Neuronal stem cell (in vitro differentiated cells): ENCODE results near the gene CCDC27.

Source experiments
- DNase-seq: peaks from one replicate; pipeline ENCODE4 v3.0.0-alpha.2; 2013; ENCODE audit warnings: low spot score
- H2AFZ ChIP-seq: one replicate; pipeline ENCODE4 v1.6.1; 2013; ENCODE audit warnings: mild to moderate bottlenecking, low read length, inconsistent platforms
- H2AK5ac ChIP-seq: 2 replicates; pipeline ENCODE4 v1.6.1; 2013; ENCODE audit warnings: low read depth, mild to moderate bottlenecking, inconsistent platforms, low read length, moderate library complexity, mixed read lengths
- H2BK120ac ChIP-seq: 2 replicates; pipeline ENCODE4 v1.6.1; 2013; ENCODE audit warnings: low read depth, mild to moderate bottlenecking, inconsistent platforms, low read length, moderate library complexity, mixed read lengths
- H2BK12ac ChIP-seq: one replicate; pipeline ENCODE4 v1.6.1; 2013; ENCODE audit warnings: low read length, inconsistent platforms
- H2BK15ac ChIP-seq: 2 replicates; pipeline ENCODE4 v1.6.1; 2013; ENCODE audit warnings: mild to moderate bottlenecking, low read length, inconsistent platforms, mixed read lengths
- H2BK5ac ChIP-seq: one replicate; pipeline ENCODE4 v1.6.1; 2013; ENCODE audit warnings: inconsistent platforms, mild to moderate bottlenecking, low read length, moderate library complexity
- H3K14ac ChIP-seq: one replicate; pipeline ENCODE4 v1.6.1; 2013; ENCODE audit warnings: low read length, inconsistent platforms
- H3K18ac ChIP-seq: 2 replicates; pipeline ENCODE4 v1.6.1; 2013; ENCODE audit warnings: low read length, inconsistent platforms
- H3K23ac ChIP-seq: 2 replicates; pipeline ENCODE4 v1.6.1; 2013; ENCODE audit warnings: low read depth, mild to moderate bottlenecking, mixed read lengths, low read length, inconsistent platforms; ENCODE audit not compliant: poor library complexity
- H3K27ac ChIP-seq: replicated peaks from 3 replicates; pipeline ENCODE4 v1.5.1; 2013; ENCODE audit warnings: low read length, inconsistent platforms
- H3K27me3 ChIP-seq, 3 experiments: 2 replicates each; pipeline ENCODE4 v1.6.1; 2013; ENCODE audit warnings: low read length in 3 of 3, mild to moderate bottlenecking in 2 of 3, inconsistent platforms in 1 of 3, low read depth in 1 of 3, mixed read lengths in 1 of 3, moderate library complexity in 1 of 3; ENCODE audit not compliant: control insufficient read depth in 3 of 3, insufficient read depth in 3 of 3
- H3K36me3 ChIP-seq, 2 donors: replicated peaks in 1 of 2; 2 replicates each; pipeline ENCODE4 v1.6.1; 2013; ENCODE audit warnings: low read length in 2 of 2; ENCODE audit not compliant: control insufficient read depth in 2 of 2, insufficient read depth in 2 of 2
- H3K4ac ChIP-seq: 2 replicates; pipeline ENCODE4 v1.6.1; 2013; ENCODE audit warnings: inconsistent platforms, mild to moderate bottlenecking, low read length, moderate library complexity
- H3K4me1 ChIP-seq, 2 donors: 1 replicate in 1 of 2; 2 replicates in 1 of 2; pipeline ENCODE4 v1.6.1; 2013; ENCODE audit warnings: low read length in 2 of 2, low read depth in 1 of 2; ENCODE audit not compliant: control insufficient read depth in 2 of 2, insufficient read depth in 1 of 2
- H3K4me2 ChIP-seq: one replicate; pipeline ENCODE4 v1.6.1; 2013; ENCODE audit warnings: mild to moderate bottlenecking, low read length, inconsistent platforms; ENCODE audit not compliant: insufficient read depth, poor library complexity, severe bottlenecking
- H3K4me3 ChIP-seq, 2 donors: 2 replicates each; pipeline ENCODE4 v1.5.1; 2013; ENCODE audit warnings: low read length in 2 of 2, mild to moderate bottlenecking in 2 of 2, inconsistent platforms in 1 of 2, moderate library complexity in 1 of 2
- H3K79me1 ChIP-seq: one replicate; pipeline ENCODE4 v1.6.1; 2013; ENCODE audit warnings: low read depth, mild to moderate bottlenecking, inconsistent platforms, low read length, moderate library complexity
- H3K9ac ChIP-seq: one replicate; pipeline ENCODE4 v1.6.1; 2013; ENCODE audit warnings: mild to moderate bottlenecking, low read depth, low read length, inconsistent platforms; ENCODE audit not compliant: poor library complexity
- H3K9me3 ChIP-seq, 2 donors: replicated peaks in 1 of 2; 2 replicates each; pipeline versions ENCODE3 to v1.6.1; 2013; ENCODE audit warnings: low read length in 2 of 2, mild to moderate bottlenecking in 2 of 2, inconsistent platforms in 1 of 2, low read depth in 1 of 2, mixed read lengths in 1 of 2, moderate library complexity in 1 of 2; ENCODE audit not compliant: control insufficient read depth in 2 of 2, insufficient read depth in 1 of 2
- H4K8ac ChIP-seq: one replicate; pipeline ENCODE4 v1.6.1; 2013; ENCODE audit warnings: low read depth, mild to moderate bottlenecking, inconsistent platforms, low read length, moderate library complexity
- H4K91ac ChIP-seq: one replicate; pipeline ENCODE4 v1.6.1; 2013; ENCODE audit warnings: low read length, low read depth, mild to moderate bottlenecking, inconsistent platforms; ENCODE audit not compliant: poor library complexity
- WGBS, 2 donors: extraction: QIAGEN DNeasy Blood & Tissue Kit; methylation state at CpG; one replicate each; pipeline ENCODE4 v1.1.7; 2013; ENCODE audit warnings: missing lambda C conversion rate in 2 of 2, mixed read lengths in 1 of 2; ENCODE audit not compliant: insufficient read length in 2 of 2, insufficient replicate concordance in 1 of 2; ENCODE audit errors: extremely low coverage in 2 of 2; 5-methylcytosine and 5-hydroxymethylcytosine counted together

CCDC27 gene

GRCh38 chr1:3773572-3774275, 21.5 kb downstream of the CCDC27 start:
- H2BK5ac ChIP-seq, result peak overlapping the region; percentile 13
- no peaks in the 10 kb centered on the region for H3K9me3 ChIP-seq
- WGBS, 2 donors, result no CpG with 5 or more reads among the region's 16 CpGs
- H2BK12ac ChIP-seq, result peak overlapping the region; percentile 58
- no peak overlapping the region for H3K4me2 ChIP-seq
- H4K8ac ChIP-seq, result peak overlapping the region; percentile 82
- peak overlapping the region; percentile 71 for H3K18ac ChIP-seq
- H3K4me3 ChIP-seq, result no peak overlapping the region
- no peak overlapping the region for H3K27ac ChIP-seq
- H3K36me3 ChIP-seq, result peaks cover 0 to 4% of the 10 kb centered on the region in 2 donors
- no peak overlapping the region for H3K4ac ChIP-seq
- H4K91ac ChIP-seq, result no peak overlapping the region
- H3K14ac ChIP-seq, result peak overlapping the region; percentile 56
- H3K9ac ChIP-seq, result no peak overlapping the region
- H3K27me3 ChIP-seq, result peaks cover 0 to 10% (median 0%) of the 10 kb centered on the region in 3 experiments
- no peak for DNase-seq
- H2AFZ ChIP-seq, result no peak overlapping the region
- H3K4me1 ChIP-seq, result peaks cover 19 to 43% of the 10 kb centered on the region in 2 donors
- H3K79me1 ChIP-seq, result peaks cover 6% of the 10 kb centered on the region
- H2BK120ac ChIP-seq, result no peak overlapping the region
- peak overlapping the region; percentile 98 for H3K23ac ChIP-seq
- H2AK5ac ChIP-seq, result peak overlapping the region; percentile 97
- H2BK15ac ChIP-seq, result peak overlapping the region; percentile 92

DNA sequence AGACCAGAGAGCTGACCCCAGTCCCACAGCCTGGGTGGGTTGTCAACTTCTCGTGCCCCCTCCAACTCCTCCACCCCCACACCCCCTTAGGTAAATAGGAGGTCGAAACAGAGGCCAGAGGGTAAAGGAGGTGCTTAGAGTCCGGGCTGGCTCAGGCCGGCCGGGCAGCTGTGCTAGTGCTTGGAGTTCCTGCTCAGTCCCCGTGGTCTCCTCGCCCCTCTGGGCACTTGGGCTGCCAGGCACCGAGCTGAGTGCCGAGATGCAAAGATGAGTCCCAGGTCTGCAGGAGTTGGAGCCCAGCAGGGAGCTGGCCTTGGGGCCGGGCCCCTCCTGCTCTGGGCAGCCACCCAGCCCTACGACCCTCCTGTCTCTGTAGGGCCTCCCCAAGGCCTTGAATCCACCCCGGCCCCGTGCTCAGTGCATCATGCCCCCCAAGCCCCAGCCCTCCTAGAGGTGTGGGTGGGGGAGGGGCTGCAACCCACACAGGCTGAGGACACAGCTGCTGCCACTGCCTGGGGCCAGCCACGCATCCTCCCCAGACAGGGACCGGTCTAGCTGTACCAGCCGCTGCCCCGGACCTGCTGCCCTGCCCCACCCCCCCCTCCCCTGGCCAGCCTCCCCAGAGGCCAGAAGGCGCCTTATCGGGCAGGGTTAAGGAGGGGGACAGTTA, 22.2 kb downstream of the CCDC27 start:
- no peak overlapping the region for H2BK120ac ChIP-seq
- peak overlapping the region; percentile 92 for H2BK15ac ChIP-seq
- peak overlapping the region; percentile 71 for H3K18ac ChIP-seq
- peak overlapping the region; percentile 97 for H2AK5ac ChIP-seq
- no peak overlapping the region for H2AFZ ChIP-seq
- no peak for DNase-seq
- H3K14ac ChIP-seq, result no peak overlapping the region
- H3K27ac ChIP-seq, result no peak overlapping the region
- no peak overlapping the region for H4K91ac ChIP-seq
- WGBS, 2 donors, result no CpG with 5 or more reads among the region's 19 CpGs
- peaks cover 6% of the 10 kb centered on the region for H3K79me1 ChIP-seq
- H3K4me3 ChIP-seq, result no peak overlapping the region
- no peak overlapping the region for H3K9ac ChIP-seq
- H3K23ac ChIP-seq, result peak overlapping the region; percentile 98
- no peak overlapping the region for H3K4me2 ChIP-seq
- no peak overlapping the region for H2BK12ac ChIP-seq
- no peak overlapping the region for H2BK5ac ChIP-seq
- no peak overlapping the region for H4K8ac ChIP-seq
- no peaks in the 10 kb centered on the region for H3K9me3 ChIP-seq
- peaks cover 19 to 43% of the 10 kb centered on the region in 2 donors for H3K4me1 ChIP-seq
- H3K4ac ChIP-seq, result no peak overlapping the region
- peaks cover 6 to 11% of the 10 kb centered on the region in 2 donors for H3K36me3 ChIP-seq
- H3K27me3 ChIP-seq, result peaks cover 0 to 10% (median 0%) of the 10 kb centered on the region in 3 experiments

DNA sequence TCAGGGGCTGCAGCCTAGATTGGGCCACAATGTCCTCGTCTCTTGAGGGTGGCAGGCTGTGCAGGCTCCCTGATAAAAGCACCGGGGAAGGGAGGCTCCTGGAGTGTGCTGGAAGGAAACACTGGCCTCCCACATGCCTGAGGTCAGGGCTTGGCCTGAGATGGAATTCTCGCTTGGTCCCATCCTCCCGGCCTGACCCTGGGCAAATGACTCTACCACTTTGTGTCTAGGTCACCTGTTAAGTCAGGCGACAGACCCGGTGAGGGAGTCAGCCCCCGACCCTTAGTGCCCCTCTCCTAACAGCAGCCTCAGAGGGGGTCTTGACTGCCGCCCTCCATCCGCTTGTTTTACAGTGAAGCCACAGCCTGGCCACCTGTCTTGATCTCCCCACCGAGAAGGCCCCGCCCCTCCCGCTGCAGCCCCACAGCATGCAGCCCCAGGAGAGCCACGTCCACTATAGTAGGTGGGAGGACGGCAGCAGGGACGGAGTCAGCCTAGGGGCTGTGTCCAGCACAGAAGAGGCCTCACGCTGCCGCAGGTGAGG, 22.8 kb downstream of the CCDC27 start:
- Histone ChIP-seq H2BK5ac (peak overlapping the region; percentile 87), H3K18ac (peak overlapping the region; percentile 83), H4K91ac (peak overlapping the region; percentile 46), H3K4me3 (no peak overlapping the region), H3K27me3 (peaks cover 0 to 10% (median 0%) of the 10 kb centered on the region in 3 experiments), H2BK15ac (peak overlapping the region; percentile 92), H3K9me3 (no peaks in the 10 kb centered on the region), H3K4ac (peak overlapping the region; percentile 55), H2AK5ac (peak overlapping the region; percentile 97), H3K27ac (no peak overlapping the region), H2BK12ac (peak overlapping the region; percentile 94), H3K23ac (peak overlapping the region; percentile 98), H3K79me1 (peaks cover 6% of the 10 kb centered on the region), H2AFZ (peak overlapping the region; percentile 77), H3K4me1 (peaks cover 19 to 43% of the 10 kb centered on the region in 2 donors), H3K36me3 (peaks cover 11 to 17% of the 10 kb centered on the region in 2 donors), H3K4me2 (no peak overlapping the region), H4K8ac (peak overlapping the region; percentile 30), H3K14ac (peak overlapping the region; percentile 38), H3K9ac (peak overlapping the region; percentile 67), H2BK120ac (no peak overlapping the region)
- DNase-seq, result no peak
- no CpG with 5 or more reads among the region's 17 CpGs for WGBS, 2 donors
